GM19468 (cell line): ENCODE data around the gene F13A1.
"Not testable (repeated sequence)": the region's sequence is repeated elsewhere in the genome, so short reads cannot be mapped to it uniquely, and the experiment has no call there.

ENCODE experiments used
- ATAC-seq: cut with Tn5 transposase; IDR thresholded peaks from one replicate; pipeline ENCODE4 v1.9.1; 2021; ENCODE audit warnings: mild to moderate bottlenecking, moderate library complexity, moderate number of reproducible peaks; ENCODE audit not compliant: unreplicated experiment; ENCODE audit errors: extremely low read depth

Gene F13A1

GRCh38 chr6:6320901-6321300 lies 439 bp upstream of the F13A1 start:
- ATAC-seq, result no peak

GRCh38 chr6:6317825-6318733 lies 2.4 kb downstream of the F13A1 start:
- ATAC-seq, result no peak

- ATAC-seq, result no peak
These were observed 3.1 kb downstream of the F13A1 start for GRCh38 chr6:6317386-6317785.

- ATAC-seq, result no peak
These were observed 4.8 kb downstream of the F13A1 start for GRCh38 chr6:6315660-6316059.

- no peak for ATAC-seq
These were observed 5.9 kb downstream of the F13A1 start for GRCh38 chr6:6314596-6314995.

- no peak for ATAC-seq
These were observed 7.5 kb downstream of the F13A1 start for GRCh38 chr6:6312901-6313441.

GRCh38 chr6:6305575-6305974 lies 14.9 kb downstream of the F13A1 start:
- no peak for ATAC-seq

- not testable (repeated sequence) for ATAC-seq
These were observed 20.1 kb downstream of the F13A1 start for GRCh38 chr6:6300383-6300782.

- no peak for ATAC-seq
These were observed 27.1 kb downstream of the F13A1 start for GRCh38 chr6:6293317-6293716.

GRCh38 chr6:6287415-6287814 lies 33.0 kb downstream of the F13A1 start:
- no peak for ATAC-seq

- no peak for ATAC-seq
These were observed 34.8 kb downstream of the F13A1 start for GRCh38 chr6:6285679-6286078.

- no peak for ATAC-seq
These were observed 36.1 kb downstream of the F13A1 start for GRCh38 chr6:6284221-6284966.

GRCh38 chr6:6283746-6284145 lies 36.7 kb downstream of the F13A1 start:
- ATAC-seq, result no peak

GRCh38 chr6:6282716-6283115 lies 37.7 kb downstream of the F13A1 start:
- no peak for ATAC-seq

GRCh38 chr6:6277413-6277812 lies 43.0 kb downstream of the F13A1 start:
- ATAC-seq, result no peak

- no peak for ATAC-seq
These were observed 49.4 kb downstream of the F13A1 start for GRCh38 chr6:6270948-6271535.

GRCh38 chr6:6260196-6260722 lies 60.2 kb downstream of the F13A1 start:
- ATAC-seq, result no peak

- ATAC-seq, result no peak
These were observed 63.6 kb downstream of the F13A1 start for GRCh38 chr6:6256886-6257285.

GRCh38 chr6:6256259-6256658 lies 64.2 kb downstream of the F13A1 start:
- no peak for ATAC-seq

GRCh38 chr6:6251555-6252280 lies 68.7 kb downstream of the F13A1 start:
- ATAC-seq, result no peak
